Uterus (tissue), 2 donors: ENCODE results near the gene TM2D3.

Experiments used
- POLR2A ChIP-seq, 2 donors: fragments of 450-650 bp; IDR thresholded peaks; one replicate each; pipeline ENCODE4 v1.6.1; 2016; ENCODE audit warnings: antibody characterized with exemption in 2 of 2, mild to moderate bottlenecking in 1 of 2, moderate library complexity in 1 of 2
- TF ChIP-seq, protein P1 (sequence below), 4 experiments: fragments of 200-600 bp in 2 of 4; fragments of 450-650 bp in 2 of 4; sonication (generic) in 2 of 4; IDR thresholded peaks; one replicate each; pipeline ENCODE4 v1.5.1; 2016 to 2019; ENCODE audit warnings: antibody characterized with exemption in 4 of 4, mild to moderate bottlenecking in 2 of 4, moderate library complexity in 1 of 4

DNA sequence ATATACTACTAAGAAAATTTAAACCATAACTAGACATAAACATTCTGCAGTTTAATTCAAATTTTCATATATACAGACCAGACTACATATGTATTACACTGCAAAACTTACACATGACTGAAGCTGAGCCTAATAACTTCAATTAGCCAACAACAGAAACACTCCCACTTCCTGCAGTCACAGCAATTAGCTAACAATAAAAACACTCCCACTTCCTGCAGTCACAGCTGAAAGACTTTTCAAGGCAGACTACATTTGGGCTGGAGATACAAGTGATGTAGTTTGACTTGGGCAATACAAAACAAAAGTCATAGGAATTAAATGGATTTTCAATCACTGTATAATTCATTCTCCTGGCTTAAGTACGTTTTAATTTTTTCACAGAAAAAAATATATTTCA, 10.3 kb downstream of the TM2D3 start:
- TF ChIP-seq, protein P1, sequence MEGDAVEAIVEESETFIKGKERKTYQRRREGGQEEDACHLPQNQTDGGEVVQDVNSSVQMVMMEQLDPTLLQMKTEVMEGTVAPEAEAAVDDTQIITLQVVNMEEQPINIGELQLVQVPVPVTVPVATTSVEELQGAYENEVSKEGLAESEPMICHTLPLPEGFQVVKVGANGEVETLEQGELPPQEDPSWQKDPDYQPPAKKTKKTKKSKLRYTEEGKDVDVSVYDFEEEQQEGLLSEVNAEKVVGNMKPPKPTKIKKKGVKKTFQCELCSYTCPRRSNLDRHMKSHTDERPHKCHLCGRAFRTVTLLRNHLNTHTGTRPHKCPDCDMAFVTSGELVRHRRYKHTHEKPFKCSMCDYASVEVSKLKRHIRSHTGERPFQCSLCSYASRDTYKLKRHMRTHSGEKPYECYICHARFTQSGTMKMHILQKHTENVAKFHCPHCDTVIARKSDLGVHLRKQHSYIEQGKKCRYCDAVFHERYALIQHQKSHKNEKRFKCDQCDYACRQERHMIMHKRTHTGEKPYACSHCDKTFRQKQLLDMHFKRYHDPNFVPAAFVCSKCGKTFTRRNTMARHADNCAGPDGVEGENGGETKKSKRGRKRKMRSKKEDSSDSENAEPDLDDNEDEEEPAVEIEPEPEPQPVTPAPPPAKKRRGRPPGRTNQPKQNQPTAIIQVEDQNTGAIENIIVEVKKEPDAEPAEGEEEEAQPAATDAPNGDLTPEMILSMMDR (IDR thresholded peaks at IDR 0.05): no peak
- TF ChIP-seq POLR2A (IDR thresholded peaks at IDR 0.05): peak in 1 of 2 donors; percentile 55
